ENCODE data around the gene RERE.

GRCh38 chr1:8681911-8682310 lies 135.5 kb downstream of the RERE start:
- TF ChIP-seq ZNF416 (CRISPR knock-in tag; IDR thresholded peaks at IDR 0.05) (no peak), MAX (CRISPR knock-in tag; IDR thresholded peaks at IDR 0.05) (no peak), ZNF232 (CRISPR knock-in tag; IDR thresholded peaks at IDR 0.05) (no peak), CTCF (IDR thresholded peaks at IDR 0.05) (no peak), RORB (CRISPR knock-in tag; IDR thresholded peaks at IDR 0.05) (no peak), IRF2 (CRISPR knock-in tag; IDR thresholded peaks at IDR 0.05; ENCODE audit: borderline replicate concordance, low read depth) (no peak), ZNF121 (CRISPR knock-in tag; IDR thresholded peaks at IDR 0.05) (no peak), ATF2 (CRISPR knock-in tag; IDR thresholded peaks at IDR 0.05; ENCODE audit: borderline replicate concordance, low read depth) (no peak), JUN (CRISPR knock-in tag; IDR thresholded peaks at IDR 0.05) (no peak), ARID4B (CRISPR knock-in tag; IDR thresholded peaks at IDR 0.05; ENCODE audit: borderline replicate concordance) (no peak), ZNF425 (CRISPR knock-in tag; conservative IDR thresholded peaks at IDR 0.05) (no peak), PREB (CRISPR knock-in tag; IDR thresholded peaks at IDR 0.05; ENCODE audit: borderline replicate concordance) (no peak), ELF4 (CRISPR knock-in tag; IDR thresholded peaks at IDR 0.05; ENCODE audit: low read depth) (no peak)

Data from WTC11 (cell line).